Measurements from ENCODE around the gene TBC1D9. TPM values are rescaled to one million over a fixed set of nuclear protein-coding genes. Genes with fewer than 3 reads are reported as not detected.
A peak's percentile ranks its signal among the peaks of the same experiment; 100 is the strongest.

Gene TBC1D9
- total and polyA plus RNA-seq, 2 of the 13 experiments (the other 11 are each of a cell fraction or from before 2014, with no cell fraction given), result 11.9 to 12.2 TPM

GRCh38 chr4:140755774-140756318 lies 339 bp downstream of the TBC1D9 start (continued):
- 0 out of 2 replicates have a peak, but pooled peaks have one; percentile 2 for TF ChIP-seq KDM5A (IDR thresholded peaks at IDR 0.05; ENCODE audit: borderline replicate concordance, low read length)
- TF ChIP-seq ZNF839 (CRISPR knock-in tag; IDR thresholded peaks at IDR 0.05; ENCODE audit: borderline replicate concordance), result no peak
- TF ChIP-seq ZSCAN21 (CRISPR knock-in tag; IDR thresholded peaks at IDR 0.05; ENCODE audit: borderline replicate concordance), result 0 out of 2 replicates have a peak, but pooled peaks have one; percentile 15
- no peak for TF ChIP-seq SATB2 (CRISPR knock-in tag; IDR thresholded peaks at IDR 0.05)
- TF ChIP-seq, protein P1, sequence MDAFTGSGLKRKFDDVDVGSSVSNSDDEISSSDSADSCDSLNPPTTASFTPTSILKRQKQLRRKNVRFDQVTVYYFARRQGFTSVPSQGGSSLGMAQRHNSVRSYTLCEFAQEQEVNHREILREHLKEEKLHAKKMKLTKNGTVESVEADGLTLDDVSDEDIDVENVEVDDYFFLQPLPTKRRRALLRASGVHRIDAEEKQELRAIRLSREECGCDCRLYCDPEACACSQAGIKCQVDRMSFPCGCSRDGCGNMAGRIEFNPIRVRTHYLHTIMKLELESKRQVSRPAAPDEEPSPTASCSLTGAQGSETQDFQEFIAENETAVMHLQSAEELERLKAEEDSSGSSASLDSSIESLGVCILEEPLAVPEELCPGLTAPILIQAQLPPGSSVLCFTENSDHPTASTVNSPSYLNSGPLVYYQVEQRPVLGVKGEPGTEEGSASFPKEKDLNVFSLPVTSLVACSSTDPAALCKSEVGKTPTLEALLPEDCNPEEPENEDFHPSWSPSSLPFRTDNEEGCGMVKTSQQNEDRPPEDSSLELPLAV (CRISPR knock-in tag; conservative IDR thresholded peaks at IDR 0.05; ENCODE audit: low read depth), result 0 out of 2 replicates have a peak, but pooled peaks have one; percentile 18
- no peak for TF ChIP-seq NKX3-1 (CRISPR knock-in tag; IDR thresholded peaks at IDR 0.05)
- no peak for TF ChIP-seq KDM3A (CRISPR knock-in tag; IDR thresholded peaks at IDR 0.05; ENCODE audit: low read depth)
- 0 out of 2 replicates have a peak, but pooled peaks have one; percentile 18 for TF ChIP-seq HOXA3 (CRISPR knock-in tag; IDR thresholded peaks at IDR 0.05)
- TF ChIP-seq SAP130 (CRISPR knock-in tag; IDR thresholded peaks at IDR 0.05; ENCODE audit: low read depth), result peak; percentile 57
- TF ChIP-seq ZNF230 (CRISPR knock-in tag; IDR thresholded peaks at IDR 0.05), result 0 out of 2 replicates have a peak, but pooled peaks have one; percentile 13
- no peak for TF ChIP-seq PLRG1 (conservative IDR thresholded peaks at IDR 0.05)
- TF ChIP-seq, protein P2, sequence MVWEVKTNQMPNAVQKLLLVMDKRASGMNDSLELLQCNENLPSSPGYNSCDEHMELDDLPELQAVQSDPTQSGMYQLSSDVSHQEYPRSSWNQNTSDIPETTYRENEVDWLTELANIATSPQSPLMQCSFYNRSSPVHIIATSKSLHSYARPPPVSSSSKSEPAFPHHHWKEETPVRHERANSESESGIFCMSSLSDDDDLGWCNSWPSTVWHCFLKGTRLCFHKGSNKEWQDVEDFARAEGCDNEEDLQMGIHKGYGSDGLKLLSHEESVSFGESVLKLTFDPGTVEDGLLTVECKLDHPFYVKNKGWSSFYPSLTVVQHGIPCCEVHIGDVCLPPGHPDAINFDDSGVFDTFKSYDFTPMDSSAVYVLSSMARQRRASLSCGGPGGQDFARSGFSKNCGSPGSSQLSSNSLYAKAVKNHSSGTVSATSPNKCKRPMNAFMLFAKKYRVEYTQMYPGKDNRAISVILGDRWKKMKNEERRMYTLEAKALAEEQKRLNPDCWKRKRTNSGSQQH (CRISPR knock-in tag; IDR thresholded peaks at IDR 0.05; ENCODE audit: low read depth), result no peak
- TF ChIP-seq NAIF1 (CRISPR knock-in tag; IDR thresholded peaks at IDR 0.05; ENCODE audit: borderline replicate concordance), result no peak
- no peak for TF ChIP-seq FOXJ3 (CRISPR knock-in tag; IDR thresholded peaks at IDR 0.05; ENCODE audit: borderline replicate concordance)
- no peak for TF ChIP-seq HOMEZ (CRISPR knock-in tag; IDR thresholded peaks at IDR 0.05; ENCODE audit: low read depth)
- TF ChIP-seq CEBPG (CRISPR knock-in tag; IDR thresholded peaks at IDR 0.05), result no peak
- peak; percentile 37 for TF ChIP-seq HNRNPLL (IDR thresholded peaks at IDR 0.05; ENCODE audit: low read depth, low read length, poor library complexity, severe bottlenecking)
- no peak for TF ChIP-seq SOX6 (IDR thresholded peaks at IDR 0.05)
- TF ChIP-seq SOX6 (CRISPR knock-in tag; IDR thresholded peaks at IDR 0.05), result no peak
- no peak for TF ChIP-seq CBX5 (CRISPR knock-in tag; IDR thresholded peaks at IDR 0.05; ENCODE audit: borderline replicate concordance)
- no peak for TF ChIP-seq ARID2 (CRISPR knock-in tag; IDR thresholded peaks at IDR 0.05; ENCODE audit: borderline replicate concordance)
- TF ChIP-seq GTF3A (CRISPR knock-in tag; conservative IDR thresholded peaks at IDR 0.05), result no peak
- no peak for TF ChIP-seq ZNF75D (CRISPR knock-in tag; IDR thresholded peaks at IDR 0.05; ENCODE audit: borderline replicate concordance)
- peak; percentile 70 for TF ChIP-seq KMT2A (CRISPR knock-in tag; IDR thresholded peaks at IDR 0.05)
- TF ChIP-seq PBX2 (CRISPR knock-in tag; IDR thresholded peaks at IDR 0.05), result no peak
- TF ChIP-seq ADNP (CRISPR knock-in tag; IDR thresholded peaks at IDR 0.05), result no peak
- TF ChIP-seq ZKSCAN8 (CRISPR knock-in tag; IDR thresholded peaks at IDR 0.05; ENCODE audit: borderline replicate concordance), result no peak
- TF ChIP-seq NFYB (CRISPR knock-in tag; IDR thresholded peaks at IDR 0.05), result no peak
- TF ChIP-seq NFIC (IDR thresholded peaks at IDR 0.05; ENCODE audit: low read length), result no peak

Data from HepG2 (cell line).